ENCODE results near the gene MSRB1.

MSRB1 gene, protein sequence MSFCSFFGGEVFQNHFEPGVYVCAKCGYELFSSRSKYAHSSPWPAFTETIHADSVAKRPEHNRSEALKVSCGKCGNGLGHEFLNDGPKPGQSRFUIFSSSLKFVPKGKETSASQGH

GRCh38 chr16:1942810-1943726 lies at the start of gene MSRB1:
Gene MSRB1, minus strand, starts transcription at chr16:1943199. Its CDS starts 43 bp downstream, at chr16:1943156.
- peak; percentile 96 for DNase-seq

GRCh38 chr16:1991948-1992703 lies 49.1 kb upstream of the MSRB1 start:
- DNase-seq, result no peak

- no peak for DNase-seq
Observed at GRCh38 chr16:1991588-1991947, 48.6 kb upstream of the MSRB1 start.

- no peak for DNase-seq
Observed at GRCh38 chr16:1991135-1991551, 48.1 kb upstream of the MSRB1 start.

GRCh38 chr16:1990351-1991134 lies 47.5 kb upstream of the MSRB1 start:
- DNase-seq, result no peak

- no peak for DNase-seq
Observed at GRCh38 chr16:1990101-1990350, 47.0 kb upstream of the MSRB1 start.

GRCh38 chr16:1989209-1990100 lies 46.5 kb upstream of the MSRB1 start, which contains the start of gene SYNGR3:
Gene SYNGR3, plus strand, starts transcription at chr16:1989970. Its CDS starts 133 bp downstream, at chr16:1990103.
- DNase-seq, result no peak

DNA sequence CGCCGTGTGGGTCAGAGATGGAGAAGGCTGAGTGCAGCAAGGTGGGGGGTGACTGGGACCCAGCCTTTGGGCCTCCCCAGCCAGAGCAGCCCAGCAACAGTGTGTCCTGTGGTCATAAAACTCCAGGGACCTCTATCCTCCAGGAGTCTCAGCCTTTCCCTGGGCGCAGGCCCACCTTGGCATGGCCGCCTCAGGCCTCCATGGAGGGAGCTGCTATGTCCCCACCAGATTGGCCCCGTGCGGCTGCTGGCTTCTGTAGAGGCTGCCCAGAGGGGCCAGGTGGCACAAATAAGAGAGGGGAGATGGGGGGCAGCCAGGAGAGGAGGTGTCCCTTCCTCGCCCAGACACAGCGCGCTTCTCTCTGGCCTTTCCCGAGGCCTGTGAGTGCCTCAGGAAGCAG lies 44.2 kb upstream of the MSRB1 start:
- DNase-seq, result no peak

GRCh38 chr16:1985466-1986150 lies 42.6 kb upstream of the MSRB1 start:
- no peak for DNase-seq

- no peak for DNase-seq
Observed at GRCh38 chr16:1984347-1985225, 41.6 kb upstream of the MSRB1 start.

DNA sequence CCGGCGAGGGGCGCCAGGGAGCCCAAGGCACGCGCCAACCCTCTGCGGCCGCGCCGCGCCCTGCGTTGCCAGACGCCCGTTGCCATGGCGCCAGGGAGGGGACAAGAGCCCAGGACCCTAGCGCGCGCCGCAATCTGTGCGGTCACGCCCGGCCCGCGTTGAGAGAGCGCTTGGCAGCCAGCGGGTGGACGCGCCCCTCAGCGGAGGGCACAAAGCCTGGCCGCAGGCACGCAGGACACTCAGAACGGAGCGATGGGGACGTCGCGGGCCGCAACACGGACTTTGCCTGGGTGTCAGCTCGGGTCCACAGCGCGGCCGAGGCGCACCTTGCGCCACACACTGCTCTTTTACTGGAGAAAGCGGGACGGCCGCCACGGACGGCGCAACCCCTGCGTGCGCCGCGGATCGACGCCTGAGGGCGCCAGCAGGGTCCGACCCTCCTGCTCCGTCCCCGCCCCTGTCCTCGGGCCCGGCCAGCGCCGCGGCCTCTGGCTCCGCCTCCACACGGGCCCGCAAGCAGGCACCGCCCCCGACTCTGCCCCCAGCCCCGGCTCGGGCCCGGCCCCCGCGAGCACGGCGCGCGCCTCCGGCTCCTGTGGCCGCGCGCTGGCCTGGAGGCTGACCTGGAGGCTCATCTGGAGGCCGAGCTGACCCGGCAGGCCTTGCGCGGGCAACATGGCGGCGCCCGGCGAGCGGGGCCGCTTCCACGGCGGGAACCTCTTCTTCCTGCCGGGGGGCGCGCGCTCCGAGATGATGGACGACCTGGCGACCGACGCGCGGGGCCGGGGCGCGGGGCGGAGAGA lies 40.7 kb upstream of the MSRB1 start, which contains the start of gene GFER:
Gene GFER, plus strand, starts transcription at position 650 of the 803 bp plus-strand sequence. Its CDS starts 26 bp downstream, at position 676.
- DNase-seq, result peak; percentile 48

- no peak for DNase-seq
Observed at GRCh38 chr16:1982991-1983543, 40.1 kb upstream of the MSRB1 start.

DNA sequence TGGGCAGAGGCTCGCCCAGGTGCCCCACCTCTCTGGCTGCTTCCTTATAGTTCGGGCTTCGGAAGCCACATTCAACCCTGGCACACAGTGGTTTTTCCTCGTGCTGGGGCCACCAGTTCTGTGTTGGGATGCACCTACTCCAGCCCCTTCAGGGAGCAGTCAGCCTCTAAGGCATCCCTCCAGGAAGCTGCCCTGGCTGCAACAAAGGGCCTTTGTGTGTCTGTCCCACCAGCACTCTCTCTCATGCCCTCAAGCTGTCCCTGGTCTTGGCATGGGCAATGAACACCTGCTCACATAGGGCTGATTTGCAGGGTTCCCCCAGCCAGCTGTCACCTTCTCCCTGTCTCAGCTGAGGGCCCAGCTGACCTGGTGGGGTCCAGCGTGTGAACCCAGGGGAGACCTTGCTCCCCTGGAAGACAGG lies 39.0 kb upstream of the MSRB1 start:
- no peak for DNase-seq

- DNase-seq, result no peak
Observed at GRCh38 chr16:1981398-1981836, 38.4 kb upstream of the MSRB1 start, which contains the start of gene NOXO1. Gene NOXO1, minus strand, starts transcription at chr16:1981469. Its CDS starts 290 bp downstream, at chr16:1981179.

DNA sequence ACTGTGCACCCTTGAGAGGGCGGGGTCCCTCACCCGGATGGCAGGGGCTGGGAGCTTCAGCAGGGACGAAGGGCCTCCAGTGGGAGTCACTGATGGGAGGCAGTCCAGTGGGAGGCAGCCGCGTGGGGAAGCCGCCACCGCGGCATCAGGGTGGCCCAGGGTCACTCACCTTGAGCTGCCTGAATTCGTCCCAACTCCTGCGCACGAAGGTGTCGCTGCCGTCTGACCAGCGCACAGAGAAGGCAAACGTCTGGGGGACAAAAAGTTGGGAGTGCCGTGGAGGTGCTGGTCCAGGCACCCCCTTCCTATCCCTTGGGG lies 37.7 kb upstream of the MSRB1 start:
- no peak for DNase-seq

- DNase-seq, result no peak
Observed at GRCh38 chr16:1980030-1980769, 37.2 kb upstream of the MSRB1 start.

DNA sequence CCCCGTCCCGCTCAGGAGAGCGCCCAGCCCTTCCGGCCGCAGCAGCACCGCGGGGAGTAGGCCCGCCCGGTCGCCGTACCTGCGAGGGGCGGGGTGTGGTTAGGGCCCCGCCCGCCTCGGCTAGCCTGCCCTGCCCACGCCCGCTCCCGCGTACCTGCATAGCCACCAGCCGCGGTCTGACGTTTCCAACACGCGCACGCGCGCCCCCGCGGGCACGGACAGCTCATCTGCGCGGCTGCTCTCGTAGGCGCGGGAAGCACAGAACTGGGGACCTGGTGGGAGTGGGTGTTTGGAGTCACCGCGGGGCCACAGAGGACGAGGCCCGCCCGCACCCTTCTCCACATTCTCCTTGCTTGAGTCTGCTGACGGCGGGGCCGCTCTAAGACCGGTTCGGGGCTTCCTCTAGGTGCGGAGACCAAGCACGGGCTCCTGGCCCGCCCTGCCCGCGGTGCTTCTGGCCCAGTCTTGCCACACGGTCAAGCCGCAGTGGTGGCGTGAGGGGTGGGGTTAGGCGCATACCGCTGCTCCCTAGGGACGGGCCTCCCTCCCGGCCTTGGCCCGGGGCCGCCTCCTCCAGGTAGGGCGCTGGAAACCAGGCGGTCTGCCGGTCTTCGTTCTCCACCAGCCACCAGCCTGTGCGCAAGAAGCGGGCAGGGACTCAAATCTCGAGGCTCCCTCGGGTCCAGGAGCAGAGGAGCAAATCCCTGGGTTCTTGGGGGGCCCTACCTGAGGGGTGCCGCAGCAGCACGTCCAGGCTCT lies 36.5 kb upstream of the MSRB1 start:
- no peak for DNase-seq
